Medulla oblongata (tissue), 1 donor: ENCODE results near the gene SCAANT1.
A peak's percentile ranks its signal among the peaks of the same experiment; 100 is the strongest.

Experiments
- DNase-seq: peaks from one replicate; pipeline ENCODE4 v3.0.0-alpha.2; 2015; ENCODE audit errors: extremely low spot score

The SCAANT1 gene

GRCh38 chr3:63911873-63912767 is at the start of gene SCAANT1:
SCAANT1 (minus strand) TSS chr3:63912383.
- DNase-seq = peak; percentile 84

GRCh38 chr3:63961891-63962290 is 49.7 kb upstream of the SCAANT1 start:
- peak; percentile 49 for DNase-seq

GRCh38 chr3:63960048-63960711 is 48.0 kb upstream of the SCAANT1 start:
- peak; percentile 60 for DNase-seq

- no peak for DNase-seq
These were observed 47.0 kb upstream of the SCAANT1 start for GRCh38 chr3:63959146-63959545.

- no peak for DNase-seq
These were observed 43.8 kb upstream of the SCAANT1 start for GRCh38 chr3:63955830-63956545.

- DNase-seq = no peak
These were observed 43.0 kb upstream of the SCAANT1 start for GRCh38 chr3:63955036-63955650.

GRCh38 chr3:63954182-63954581 is 42.0 kb upstream of the SCAANT1 start:
- no peak for DNase-seq

- DNase-seq = no peak
These were observed 40.0 kb upstream of the SCAANT1 start for GRCh38 chr3:63952248-63952594.

- DNase-seq = no peak
These were observed 39.5 kb upstream of the SCAANT1 start for GRCh38 chr3:63951492-63952247.

- DNase-seq = no peak
These were observed 38.5 kb upstream of the SCAANT1 start for GRCh38 chr3:63950698-63951097.

- DNase-seq = no peak
These were observed 36.8 kb upstream of the SCAANT1 start for GRCh38 chr3:63949005-63949404.

- DNase-seq = no peak
These were observed 35.4 kb upstream of the SCAANT1 start for GRCh38 chr3:63947594-63947993.

- DNase-seq = no peak
These were observed 34.6 kb upstream of the SCAANT1 start for GRCh38 chr3:63946753-63947152.

- DNase-seq = no peak
These were observed 33.4 kb upstream of the SCAANT1 start for GRCh38 chr3:63945558-63946096.

GRCh38 chr3:63943678-63944077 is 31.5 kb upstream of the SCAANT1 start:
- no peak for DNase-seq

- no peak for DNase-seq
These were observed 30.3 kb upstream of the SCAANT1 start for GRCh38 chr3:63942528-63942927.

GRCh38 chr3:63940389-63940757 is 28.2 kb upstream of the SCAANT1 start:
- DNase-seq = no peak

- no peak for DNase-seq
These were observed 25.8 kb upstream of the SCAANT1 start for GRCh38 chr3:63937661-63938651.

GRCh38 chr3:63936925-63937324 is 24.7 kb upstream of the SCAANT1 start:
- DNase-seq = no peak
